BE2C (cell line): Measurements from ENCODE around the gene HAGH.

Source experiments
- DNase-seq: peaks from one replicate; pipeline ENCODE4 v3.0.0-alpha.2; 2020
- H3K27me3 ChIP-seq: fragments of 250-450 bp; sonication (Bioruptor Pico); 2 replicates; pipeline ENCODE4 v1.5.1; 2020; ENCODE audit warnings: mild to moderate bottlenecking
- H3K36me3 ChIP-seq: fragments of 250-450 bp; sonication (Bioruptor Pico); 2 replicates; pipeline ENCODE4 v1.5.1; 2020; ENCODE audit warnings: mild to moderate bottlenecking
- H3K4me1 ChIP-seq: fragments of 250-450 bp; sonication (Bioruptor Pico); 2 replicates; pipeline ENCODE4 v1.5.1; 2020
- H3K4me3 ChIP-seq: 2 replicates; pipeline ENCODE4 v1.5.1; 2011; ENCODE audit warnings: low read depth, low read length
- H3K9me3 ChIP-seq: fragments of 250-450 bp; sonication (Bioruptor Pico); 2 replicates; pipeline ENCODE4 v1.5.1; 2020
- CTCF ChIP-seq: IDR thresholded peaks from 2 replicates; pipeline ENCODE4 v1.5.1; 2012; ENCODE audit warnings: mild to moderate bottlenecking, low read depth, low read length

The HAGH gene

GRCh38 chr16:1828645-1829410 is 2.2 kb upstream of the HAGH start:
- TF ChIP-seq CTCF = no peak
- H3K9me3 ChIP-seq = no peaks in the 10 kb centered on the region
- no peak for DNase-seq
- no peaks in the 10 kb centered on the region for H3K27me3 ChIP-seq
- H3K36me3 ChIP-seq = peaks cover 10% of the 10 kb centered on the region
- peak overlapping the region; percentile 97 for H3K4me3 ChIP-seq
- peaks cover 2% of the 10 kb centered on the region; the same call in 1 of the 2 replicates for H3K4me1 ChIP-seq

GRCh38 chr16:1825864-1826690 is 548 bp downstream of the HAGH start:
- no peak for TF ChIP-seq CTCF
- Histone ChIP-seq H3K9me3 (no peaks in the 10 kb centered on the region), H3K4me3 (peak overlapping the region; percentile 51), H3K27me3 (no peaks in the 10 kb centered on the region), H3K36me3 (peaks cover 13% of the 10 kb centered on the region), H3K4me1 (no peaks in the 10 kb centered on the region)
- no peak for DNase-seq

GRCh38 chr16:1825381-1825863 is 1.2 kb downstream of the HAGH start:
- Histone ChIP-seq H3K36me3 (peaks cover 12% of the 10 kb centered on the region), H3K9me3 (no peaks in the 10 kb centered on the region), H3K4me3 (peak overlapping the region; percentile 51), H3K27me3 (no peaks in the 10 kb centered on the region), H3K4me1 (no peaks in the 10 kb centered on the region)
- no peak for DNase-seq
- TF ChIP-seq CTCF = no peak

GRCh38 chr16:1823821-1824220 is 2.8 kb downstream of the HAGH start:
- TF ChIP-seq CTCF = peak; percentile 33
- Histone ChIP-seq H3K27me3 (no peaks in the 10 kb centered on the region), H3K4me3 (no peak overlapping the region), H3K9me3 (no peaks in the 10 kb centered on the region), H3K36me3 (peaks cover 3% of the 10 kb centered on the region), H3K4me1 (no peaks in the 10 kb centered on the region)
- DNase-seq = peak; percentile 57

GRCh38 chr16:1822801-1823200 is 3.8 kb downstream of the HAGH start:
- no peak for DNase-seq
- Histone ChIP-seq H3K4me3 (no peak overlapping the region), H3K27me3 (no peaks in the 10 kb centered on the region), H3K4me1 (no peaks in the 10 kb centered on the region), H3K36me3 (peaks cover 3% of the 10 kb centered on the region; the same call in 1 of the 2 replicates), H3K9me3 (no peaks in the 10 kb centered on the region)
- TF ChIP-seq CTCF = no peak
